Stimulated activated CD4-positive, alpha-beta T cell treated with anti-CD3 and anti-CD28 coated beads, Interleukin-2, amount 100 ng/mL, for 4 hours (primary cell): ENCODE results near the gene SEPTIN14.
"Not testable (repeated sequence)": the region's sequence is repeated elsewhere in the genome, so short reads cannot be mapped to it uniquely, and the experiment has no call there.

Experiments used
- DNase-seq: peaks from one replicate; pipeline ENCODE4 v3.0.0-alpha.2; 2020; ENCODE audit warnings: low read depth

Gene SEPTIN14

GRCh38 chr7:55784151-55784550 lies 78.4 kb downstream of the SEPTIN14 start:
- no peak for DNase-seq

- no peak for DNase-seq
Measured at GRCh38 chr7:55778631-55779030, 83.9 kb downstream of the SEPTIN14 start.

- no peak for DNase-seq
Measured at GRCh38 chr7:55776196-55776595, 86.4 kb downstream of the SEPTIN14 start.

- DNase-seq, result no peak
Measured at GRCh38 chr7:55775051-55775420, 87.5 kb downstream of the SEPTIN14 start.

GRCh38 chr7:55774327-55775050 lies 88.1 kb downstream of the SEPTIN14 start:
- no peak for DNase-seq

GRCh38 chr7:55770778-55771177 lies 91.8 kb downstream of the SEPTIN14 start:
- DNase-seq, result no peak

- DNase-seq, result not testable (repeated sequence)
Measured at GRCh38 chr7:55753274-55753862, 109.2 kb downstream of the SEPTIN14 start.

- DNase-seq, result not testable (repeated sequence)
Measured at GRCh38 chr7:55744706-55745105, 117.8 kb downstream of the SEPTIN14 start.
